MCF 10A (cell line): Measurements from ENCODE around the gene TLCD5. TPM values are rescaled to one million over a fixed set of nuclear protein-coding genes. Genes with fewer than 3 reads are reported as not detected.

Experiments used
- BruUV-seq: library from RNA; stranded (reverse); fragments of 400-500 nt; replicated peaks from 2 replicates; lab custom pipeline; 2021; lab: Mats Ljungman, UMichigan
- CTCF ChIA-PET: fragments of 300-600 bp; sonication (Branson Sonifier 250); formaldehyde crosslinking; extraction: SDS; loops from one replicate; lab custom pipeline; 2021; ENCODE audit warnings: antibody characterized with exemption, inconsistent platforms; lab: Yijun Ruan, JAX
- POLR2A ChIA-PET: fragments of 300-600, 350-650 bp; sonication (Branson Sonifier 250); formaldehyde crosslinking; extraction: SDS; loops from one replicate; lab custom pipeline; 2020; ENCODE audit warnings: antibody characterized with exemption, inconsistent platforms; lab: Yijun Ruan, JAX
- DNase-seq: peaks from one replicate; pipeline ENCODE4 v3.0.0-alpha.2; 2018; ENCODE audit not compliant: unreplicated experiment
- H3K27ac Mint-ChIP-seq: one replicate; pipeline ENCODE4 v1.8.0; 2022; ENCODE audit warnings: mild to moderate bottlenecking, low read depth, mixed read lengths; ENCODE audit not compliant: unreplicated experiment
- H3K27me3 Mint-ChIP-seq: one replicate; pipeline ENCODE4 v1.8.0; 2022; ENCODE audit warnings: mixed read lengths; ENCODE audit not compliant: insufficient read depth, unreplicated experiment
- H3K36me3 Mint-ChIP-seq: one replicate; pipeline ENCODE4 v1.8.0; 2022; ENCODE audit warnings: mild to moderate bottlenecking, moderate library complexity, mixed read lengths; ENCODE audit not compliant: insufficient read depth, unreplicated experiment
- H3K4me1 Mint-ChIP-seq: one replicate; pipeline ENCODE4 v1.8.0; 2022; ENCODE audit warnings: mixed read lengths; ENCODE audit not compliant: insufficient read depth, unreplicated experiment
- H3K4me3 Mint-ChIP-seq: one replicate; pipeline ENCODE4 v1.8.0; 2022; ENCODE audit warnings: mild to moderate bottlenecking, moderate library complexity, mixed read lengths; ENCODE audit not compliant: unreplicated experiment
- H3K9me3 Mint-ChIP-seq: one replicate; pipeline ENCODE4 v1.8.0; 2022; ENCODE audit warnings: mixed read lengths; ENCODE audit not compliant: unreplicated experiment
- intact Hi-C: fragments of 100-400 bp; cut with micrococcal nuclease; formaldehyde crosslinking; loops from 2 replicates; pipeline ENCODE4 v1.14.1; 2022
- total RNA-seq: library from RNA; stranded (reverse); gene quantifications from 2 replicates; pipeline ENCODE4 v1.2.3, GENCODE V29; 2022
- TF ChIP-seq, protein P1 (sequence below): fragments of 200-600 bp; IDR thresholded peaks from one replicate; pipeline ENCODE4 v1.8.0; 2022; ENCODE audit warnings: antibody characterized with exemption, mild to moderate bottlenecking; ENCODE audit not compliant: unreplicated experiment

The TLCD5 gene
- total RNA-seq, 1 experiment from 2014 or later, result 9.6 TPM

DNA sequence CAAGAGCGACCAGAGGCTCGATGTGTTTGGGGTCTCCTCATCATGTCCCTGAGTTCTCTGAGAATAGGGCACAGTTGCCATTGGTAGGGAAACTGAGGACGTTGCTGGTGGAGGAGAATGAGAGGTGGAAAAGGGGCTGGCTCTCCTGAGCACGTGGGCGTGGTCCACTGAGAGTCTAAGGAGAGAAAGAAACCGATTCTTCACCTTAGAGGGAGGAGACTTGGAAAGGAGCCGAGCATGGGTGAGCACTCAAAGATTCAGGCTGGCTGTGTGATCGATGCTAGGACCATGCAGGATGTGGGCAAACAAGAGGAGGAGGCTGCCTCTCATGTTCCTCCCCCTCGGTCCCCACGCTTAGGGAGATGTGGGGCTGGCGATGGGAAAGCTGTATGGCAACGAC lies 19.8 kb upstream of the TLCD5 start:
- ChIA-PET CTCF (interaction anchor here (0.6 to 14.9 kb wide), 6 partner anchors 9 to 552 kb away, joined by 3 to 526 read pairs (median 5); partner anchors contain the start of gene POU2F3), POLR2A (interaction anchor here (1.0 kb wide), 1 partner anchor 18 kb away, joined by 3 read pairs; no protein-coding TSS in a partner anchor)
- no TSS peak for BruUV-seq
- Mint-ChIP-seq H3K9me3 (no peaks in the 10 kb centered on the region), H3K27ac (peak overlapping the region; percentile 49), H3K4me3 (no peak overlapping the region), H3K36me3 (no peaks in the 10 kb centered on the region), H3K4me1 (peaks cover 22% of the 10 kb centered on the region), H3K27me3 (no peaks in the 10 kb centered on the region)
- intact Hi-C loops, result no loop called here
- TF ChIP-seq, protein P1, sequence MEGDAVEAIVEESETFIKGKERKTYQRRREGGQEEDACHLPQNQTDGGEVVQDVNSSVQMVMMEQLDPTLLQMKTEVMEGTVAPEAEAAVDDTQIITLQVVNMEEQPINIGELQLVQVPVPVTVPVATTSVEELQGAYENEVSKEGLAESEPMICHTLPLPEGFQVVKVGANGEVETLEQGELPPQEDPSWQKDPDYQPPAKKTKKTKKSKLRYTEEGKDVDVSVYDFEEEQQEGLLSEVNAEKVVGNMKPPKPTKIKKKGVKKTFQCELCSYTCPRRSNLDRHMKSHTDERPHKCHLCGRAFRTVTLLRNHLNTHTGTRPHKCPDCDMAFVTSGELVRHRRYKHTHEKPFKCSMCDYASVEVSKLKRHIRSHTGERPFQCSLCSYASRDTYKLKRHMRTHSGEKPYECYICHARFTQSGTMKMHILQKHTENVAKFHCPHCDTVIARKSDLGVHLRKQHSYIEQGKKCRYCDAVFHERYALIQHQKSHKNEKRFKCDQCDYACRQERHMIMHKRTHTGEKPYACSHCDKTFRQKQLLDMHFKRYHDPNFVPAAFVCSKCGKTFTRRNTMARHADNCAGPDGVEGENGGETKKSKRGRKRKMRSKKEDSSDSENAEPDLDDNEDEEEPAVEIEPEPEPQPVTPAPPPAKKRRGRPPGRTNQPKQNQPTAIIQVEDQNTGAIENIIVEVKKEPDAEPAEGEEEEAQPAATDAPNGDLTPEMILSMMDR, result no peak
- DNase-seq, result peak; percentile 43

DNA sequence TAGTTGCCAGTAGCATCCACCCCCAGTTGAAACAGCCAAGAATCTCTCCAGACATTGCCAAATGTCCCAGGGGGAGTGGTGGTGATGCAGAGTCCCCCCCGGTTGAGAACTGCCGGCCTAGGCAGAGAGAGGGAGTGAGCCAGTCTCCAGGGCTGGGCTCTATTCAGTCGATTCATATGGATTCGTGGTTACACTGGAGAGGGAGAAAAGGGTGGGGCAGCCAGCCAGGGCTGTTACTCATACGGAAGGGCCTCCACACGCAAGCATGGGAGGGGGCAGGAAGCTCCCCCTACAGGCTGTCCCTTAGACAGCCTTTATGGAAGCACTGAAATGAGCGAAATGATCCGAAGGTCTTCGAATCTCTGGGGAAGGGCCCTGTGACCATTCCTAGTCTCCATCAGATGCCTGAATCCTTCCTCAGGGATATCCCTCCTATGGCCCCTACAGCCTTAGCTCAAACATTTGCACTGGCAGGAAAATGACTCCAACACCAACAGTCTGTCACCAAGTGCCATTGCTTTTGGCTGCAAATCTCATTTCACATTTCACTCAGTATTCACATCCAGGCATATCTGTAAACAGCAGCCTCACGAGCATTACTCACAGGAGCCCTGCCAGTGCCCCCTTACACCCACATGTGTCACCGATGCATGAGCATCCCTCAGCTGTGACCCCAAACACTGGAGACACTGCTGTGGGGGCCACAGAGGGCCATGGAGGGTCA lies 18.4 kb upstream of the TLCD5 start:
- Mint-ChIP-seq H3K36me3 (no peaks in the 10 kb centered on the region), H3K4me3 (no peak overlapping the region), H3K27me3 (no peaks in the 10 kb centered on the region), H3K9me3 (no peaks in the 10 kb centered on the region), H3K4me1 (peaks cover 22% of the 10 kb centered on the region), H3K27ac (peak overlapping the region; percentile 57)
- DNase-seq, result peak; percentile 84
- ChIA-PET POLR2A (interaction anchor here (1.0 kb wide), 1 partner anchor 12 kb away, joined by 3 read pairs; no protein-coding TSS in a partner anchor), CTCF (interaction anchor here (0.5 to 14.9 kb wide), 5 partner anchors 10 to 131 kb away, joined by 3 to 526 read pairs (median 4); partner anchors contain the start of gene POU2F3)
- TF ChIP-seq, protein P1, result peak; percentile 45
- no TSS peak for BruUV-seq
- intact Hi-C loops, result loop anchor here (1.0 kb wide), 1 partner anchor 19 kb away; the partner anchor contains the start of gene TLCD5

DNA sequence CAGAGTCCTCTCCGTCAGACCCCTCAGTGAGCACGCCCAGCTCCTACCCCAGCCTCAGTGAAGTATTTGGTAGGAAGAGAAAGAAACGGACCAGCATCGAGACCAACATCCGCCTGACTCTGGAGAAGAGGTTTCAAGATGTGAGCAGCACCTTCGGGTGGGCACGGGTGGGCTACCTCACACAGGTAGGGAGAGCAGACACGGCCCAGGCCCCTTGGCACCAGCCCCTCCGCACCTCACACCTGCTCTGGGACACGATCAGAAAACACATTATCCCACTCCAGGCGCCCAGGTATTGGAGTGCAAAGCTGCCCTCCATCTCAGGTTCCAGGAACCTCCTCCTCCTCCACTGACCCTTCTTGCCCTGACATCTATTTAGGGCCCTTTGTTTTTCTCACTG lies 17.6 kb upstream of the TLCD5 start:
- ChIA-PET POLR2A (no interaction called here), CTCF (interaction anchor here (1.1 to 14.9 kb wide), 2 partner anchors 78 to 101 kb away, joined by 3 to 526 read pairs; partner anchors contain the start of gene POU2F3)
- Mint-ChIP-seq H3K4me3 (no peak overlapping the region), H3K27ac (no peak overlapping the region), H3K27me3 (no peaks in the 10 kb centered on the region), H3K9me3 (no peaks in the 10 kb centered on the region), H3K4me1 (peaks cover 22% of the 10 kb centered on the region), H3K36me3 (no peaks in the 10 kb centered on the region)
- no TSS peak for BruUV-seq
- intact Hi-C loops, result no loop called here
- no peak for DNase-seq
- TF ChIP-seq, protein P1, result no peak

DNA sequence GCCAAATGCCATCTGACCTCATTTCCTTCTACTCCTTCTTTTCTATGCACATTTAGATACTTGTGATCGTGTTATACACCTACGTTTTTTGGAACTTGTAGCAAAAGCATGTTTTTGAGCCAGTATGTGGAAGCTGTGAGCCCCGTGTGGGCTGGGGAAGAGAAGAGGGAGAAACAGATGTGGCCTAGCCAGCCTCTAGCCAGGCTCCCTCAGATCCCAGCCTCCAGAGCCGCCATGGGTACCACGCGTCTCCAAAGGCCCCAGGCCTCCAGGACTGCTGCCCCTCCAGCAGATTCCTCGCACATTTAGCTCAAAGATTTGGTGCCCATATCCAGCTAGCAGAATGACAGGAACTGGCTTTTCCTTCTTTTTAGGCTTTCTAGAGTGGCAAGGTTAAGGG lies 17.0 kb upstream of the TLCD5 start:
- BruUV-seq, result no TSS peak
- H3K9me3 Mint-ChIP-seq, result no peaks in the 10 kb centered on the region
- H3K27me3 Mint-ChIP-seq, result no peaks in the 10 kb centered on the region
- ChIA-PET CTCF (interaction anchor here (0.6 to 1.5 kb wide), 5 partner anchors 8 to 798 kb away, joined by 3 to 5 read pairs (median 3); no protein-coding TSS in a partner anchor), POLR2A (no interaction called here)
- intact Hi-C loops, result no loop called here
- H3K4me1 Mint-ChIP-seq, result peaks cover 20% of the 10 kb centered on the region
- DNase-seq, result no peak
- H3K4me3 Mint-ChIP-seq, result no peak overlapping the region
- TF ChIP-seq, protein P1, result no peak
- no peak overlapping the region for H3K27ac Mint-ChIP-seq
- H3K36me3 Mint-ChIP-seq, result no peaks in the 10 kb centered on the region
